ENCODE data around the gene B3GALT6.

- TF ChIP-seq POLR2AphosphoS5 (IDR thresholded peaks at IDR 0.05) (no peak), CTCF (IDR thresholded peaks at IDR 0.05) (no peak), POLR2A (IDR thresholded peaks at IDR 0.05) (no peak), EP300 (IDR thresholded peaks at IDR 0.05) (no peak)
These were observed 11.8 kb upstream of the B3GALT6 start for GRCh38 chr1:1220197-1220596.

Data from gastroesophageal sphincter (tissue), 3 donors.